Inferior parietal cortex (tissue), 1 donor: ENCODE results near the gene MISFA.
"Not testable (repeated sequence)": the region's sequence is repeated elsewhere in the genome, so short reads cannot be mapped to it uniquely, and the experiment has no call there.

Experiments used
- DNase-seq: peaks from one replicate; pipeline ENCODE4 v3.0.0-alpha.2; 2016; ENCODE audit errors: extremely low spot score

Gene MISFA

GRCh38 chr11:18599739-18600230 is at the start of gene MISFA:
TSS of gene MISFA (plus strand) at chr11:18599789. CDS start at chr11:18599929, 140 bp downstream.
- DNase-seq = no peak

GRCh38 chr11:18563090-18563730 is 36.4 kb upstream of the MISFA start:
- DNase-seq = no peak

- DNase-seq = no peak
Observed at GRCh38 chr11:18564149-18564548, 35.4 kb upstream of the MISFA start.

- DNase-seq = no peak
Observed at GRCh38 chr11:18566406-18566805, 33.2 kb upstream of the MISFA start.

GRCh38 chr11:18567081-18567480 is 32.5 kb upstream of the MISFA start:
- DNase-seq = no peak

- no peak for DNase-seq
Observed at GRCh38 chr11:18575361-18575760, 24.2 kb upstream of the MISFA start.

- DNase-seq = no peak
Observed at GRCh38 chr11:18578975-18579598, 20.5 kb upstream of the MISFA start.

GRCh38 chr11:18580113-18580766 is 19.3 kb upstream of the MISFA start:
- DNase-seq = no peak

- no peak for DNase-seq
Observed at GRCh38 chr11:18581825-18582224, 17.8 kb upstream of the MISFA start.

- peak; percentile 89 for DNase-seq
Observed at GRCh38 chr11:18588297-18589252, 11.0 kb upstream of the MISFA start, which contains the start of gene UEVLD. TSS of gene UEVLD (minus strand) at chr11:18588734. CDS start at chr11:18588654, 80 bp downstream.

- no peak for DNase-seq
Observed at GRCh38 chr11:18590571-18590970, 9.0 kb upstream of the MISFA start.

GRCh38 chr11:18594088-18594487 is 5.5 kb upstream of the MISFA start:
- not testable (repeated sequence) for DNase-seq

GRCh38 chr11:18594999-18595749 is 4.4 kb upstream of the MISFA start:
- DNase-seq = no peak

GRCh38 chr11:18600915-18601569 is 1.5 kb downstream of the MISFA start:
- DNase-seq = no peak

GRCh38 chr11:18608376-18608775 is 8.8 kb downstream of the MISFA start:
- DNase-seq = no peak

GRCh38 chr11:18611196-18611595 is 11.6 kb downstream of the MISFA start:
- DNase-seq = no peak

- DNase-seq = no peak
Observed at GRCh38 chr11:18612394-18612793, 12.8 kb downstream of the MISFA start.

GRCh38 chr11:18614667-18615066 is 15.1 kb downstream of the MISFA start:
- DNase-seq = no peak

- peak; percentile 64 for DNase-seq
Observed at GRCh38 chr11:18615628-18616392, 16.2 kb downstream of the MISFA start.
